ENCODE data around the gene USP5. TPM values are rescaled to one million over a fixed set of nuclear protein-coding genes. Genes with fewer than 3 reads are reported as not detected.

Gene USP5
- total RNA-seq, 1 donor from 2014 or later = 172 TPM

GRCh38 chr12:6894321-6894720 is 42.4 kb downstream of the USP5 start:
- H3K36me3 Mint-ChIP-seq (ENCODE audit: low read depth) = peaks cover 2% of the 10 kb centered on the region
- H3K27ac Mint-ChIP-seq (ENCODE audit: unreplicated experiment) = no peak overlapping the region
- peaks cover 20% of the 10 kb centered on the region for H3K4me1 Mint-ChIP-seq
- peaks cover 4% of the 10 kb centered on the region for H3K9me3 Mint-ChIP-seq
- H3K4me3 Mint-ChIP-seq = no peak overlapping the region
- H3K27me3 Mint-ChIP-seq (ENCODE audit: low read depth) = no peaks in the 10 kb centered on the region
- no peak for TF ChIP-seq CTCF (conservative IDR thresholded peaks at IDR 0.05)
- no peak for DNase-seq (ENCODE audit: low read depth, low spot score)

GRCh38 chr12:6896846-6897435 is 45.0 kb downstream of the USP5 start:
- TF ChIP-seq CTCF (conservative IDR thresholded peaks at IDR 0.05) = no peak
- no peak for DNase-seq (ENCODE audit: low read depth, low spot score)
- H3K27ac Mint-ChIP-seq (ENCODE audit: unreplicated experiment) = no peak overlapping the region
- peaks cover 10% of the 10 kb centered on the region for H3K4me1 Mint-ChIP-seq
- H3K9me3 Mint-ChIP-seq = peaks cover 4% of the 10 kb centered on the region
- no peaks in the 10 kb centered on the region for H3K27me3 Mint-ChIP-seq (ENCODE audit: low read depth)
- H3K36me3 Mint-ChIP-seq (ENCODE audit: low read depth) = no peaks in the 10 kb centered on the region
- H3K4me3 Mint-ChIP-seq = no peak overlapping the region

GRCh38 chr12:6899427-6899826 is 47.5 kb downstream of the USP5 start:
- no peak overlapping the region for H3K4me3 Mint-ChIP-seq
- no peak for DNase-seq (ENCODE audit: low read depth, low spot score)
- peaks cover 5% of the 10 kb centered on the region for H3K4me1 Mint-ChIP-seq
- no peak for TF ChIP-seq CTCF (conservative IDR thresholded peaks at IDR 0.05)
- no peaks in the 10 kb centered on the region for H3K27me3 Mint-ChIP-seq (ENCODE audit: low read depth)
- peaks cover 4% of the 10 kb centered on the region for H3K9me3 Mint-ChIP-seq
- no peaks in the 10 kb centered on the region for H3K36me3 Mint-ChIP-seq (ENCODE audit: low read depth)
- no peak overlapping the region for H3K27ac Mint-ChIP-seq (ENCODE audit: unreplicated experiment)

GRCh38 chr12:6899837-6900519 is 48.0 kb downstream of the USP5 start:
- peaks cover 5% of the 10 kb centered on the region for H3K4me1 Mint-ChIP-seq
- H3K27ac Mint-ChIP-seq (ENCODE audit: unreplicated experiment) = no peak overlapping the region
- H3K9me3 Mint-ChIP-seq = peaks cover 4% of the 10 kb centered on the region
- no peak for DNase-seq (ENCODE audit: low read depth, low spot score)
- H3K27me3 Mint-ChIP-seq (ENCODE audit: low read depth) = no peaks in the 10 kb centered on the region
- TF ChIP-seq CTCF (conservative IDR thresholded peaks at IDR 0.05) = no peak
- no peaks in the 10 kb centered on the region for H3K36me3 Mint-ChIP-seq (ENCODE audit: low read depth)
- no peak overlapping the region for H3K4me3 Mint-ChIP-seq

GRCh38 chr12:6902448-6902847 is 50.5 kb downstream of the USP5 start:
- H3K4me3 Mint-ChIP-seq = no peak overlapping the region
- H3K27ac Mint-ChIP-seq (ENCODE audit: unreplicated experiment) = no peak overlapping the region
- H3K9me3 Mint-ChIP-seq = no peaks in the 10 kb centered on the region
- H3K36me3 Mint-ChIP-seq (ENCODE audit: low read depth) = no peaks in the 10 kb centered on the region
- H3K27me3 Mint-ChIP-seq (ENCODE audit: low read depth) = no peaks in the 10 kb centered on the region
- no peak for DNase-seq (ENCODE audit: low read depth, low spot score)
- no peak for TF ChIP-seq CTCF (conservative IDR thresholded peaks at IDR 0.05)
- peaks cover 5% of the 10 kb centered on the region for H3K4me1 Mint-ChIP-seq

All from neural crest cell (in vitro differentiated cells).